Measurements from ENCODE around the gene ZNF888.

DNA sequence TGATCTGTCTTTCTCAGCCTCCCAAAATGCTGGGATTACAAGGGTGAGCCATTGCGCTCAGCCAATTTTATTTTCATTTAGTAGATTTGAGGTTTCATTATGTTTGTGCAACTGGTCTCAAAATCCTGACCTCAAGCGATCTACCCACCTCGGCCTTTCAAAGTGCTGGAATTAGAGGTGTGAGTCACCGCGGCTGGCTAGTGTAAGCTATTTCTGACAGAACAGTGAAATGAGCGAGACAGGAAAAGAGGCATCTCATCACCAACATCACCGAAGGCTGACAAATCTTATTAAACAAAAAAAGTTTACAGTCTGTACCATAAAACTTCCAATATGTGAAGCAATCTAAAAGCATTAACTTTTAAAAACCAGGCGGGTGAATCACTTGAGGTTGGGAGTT lies 12.2 kb upstream of the ZNF888 start:
- no peak for TF ChIP-seq POLR2A (IDR thresholded peaks at IDR 0.05; ENCODE audit: low read depth, low read length)
- no peak for TF ChIP-seq TAF1 (IDR thresholded peaks at IDR 0.05; ENCODE audit: low read depth, low read length)
- TF ChIP-seq POLR2AphosphoS5 (IDR thresholded peaks at IDR 0.05; ENCODE audit: low read depth, low read length): no peak
- no peak for TF ChIP-seq PAX5 (IDR thresholded peaks at IDR 0.05; ENCODE audit: insufficient read depth, low read length, severe bottlenecking)
- TF ChIP-seq SPI1 (IDR thresholded peaks at IDR 0.05; ENCODE audit: low read depth, low read length): no peak

Measured in GM12891 (cell line).